ENCODE results near the gene LEMD1. TPM values are rescaled to one million over a fixed set of nuclear protein-coding genes. Genes with fewer than 3 reads are reported as not detected.
"Not testable (repeated sequence)": the region's sequence is repeated elsewhere in the genome, so short reads cannot be mapped to it uniquely, and the experiment has no call there.

The LEMD1 gene
- total RNA-seq, 1 experiment from 2014 or later: 16.7 TPM

DNA sequence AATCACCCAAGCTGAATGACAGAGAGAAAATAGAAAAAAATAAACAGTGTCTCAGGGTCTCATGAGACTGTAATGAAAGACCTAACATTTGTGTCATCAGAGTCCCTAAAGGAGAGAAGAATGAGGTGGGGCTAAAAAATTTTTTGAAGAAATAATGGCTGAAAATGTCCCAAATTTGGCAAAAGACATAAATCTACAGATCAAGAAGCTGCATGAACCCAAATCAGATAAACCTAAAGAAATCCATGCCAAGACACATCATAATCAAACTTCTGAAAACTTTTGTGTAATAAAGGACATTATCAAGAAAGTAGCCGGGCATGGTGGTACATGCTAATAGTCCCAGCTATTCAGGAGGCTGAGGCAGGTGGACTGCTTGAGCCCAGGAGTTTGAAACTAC, 29.2 kb downstream of the LEMD1 start:
- Histone ChIP-seq H3K79me2 (ENCODE audit: low read depth) (no peaks in the 10 kb centered on the region), H3K27me3 (ENCODE audit: insufficient read depth, low read depth) (no peaks in the 10 kb centered on the region), H3K9me2 (ENCODE audit: insufficient read depth) (no peaks in the 10 kb centered on the region), H3K27ac (no peak overlapping the region), H2AFZ (no peak overlapping the region), H3K9me3 (ENCODE audit: insufficient read depth, low read depth) (no peaks in the 10 kb centered on the region), H3K4me1 (replicated peaks; ENCODE audit: insufficient read depth) (no peaks in the 10 kb centered on the region), H4K20me1 (ENCODE audit: insufficient read depth) (no peaks in the 10 kb centered on the region), H3K4me2 (no peak overlapping the region), H3F3A (ENCODE audit: insufficient read depth, low read depth) (no peaks in the 10 kb centered on the region), H3K4me3 (no peak overlapping the region), H3K36me3 (ENCODE audit: low read depth) (no peaks in the 10 kb centered on the region)
- ChIA-PET POLR2A (ENCODE audit: unreplicated experiment) (no interaction called here), CTCF (interaction anchor here (0.8 kb wide), 1 partner anchor 131 kb away, joined by 4 read pairs; no protein-coding TSS in a partner anchor)
- TF ChIP-seq EZH2 (IDR thresholded peaks at IDR 0.05; ENCODE audit: low read depth): no peak
- TF ChIP-seq, protein P1, sequence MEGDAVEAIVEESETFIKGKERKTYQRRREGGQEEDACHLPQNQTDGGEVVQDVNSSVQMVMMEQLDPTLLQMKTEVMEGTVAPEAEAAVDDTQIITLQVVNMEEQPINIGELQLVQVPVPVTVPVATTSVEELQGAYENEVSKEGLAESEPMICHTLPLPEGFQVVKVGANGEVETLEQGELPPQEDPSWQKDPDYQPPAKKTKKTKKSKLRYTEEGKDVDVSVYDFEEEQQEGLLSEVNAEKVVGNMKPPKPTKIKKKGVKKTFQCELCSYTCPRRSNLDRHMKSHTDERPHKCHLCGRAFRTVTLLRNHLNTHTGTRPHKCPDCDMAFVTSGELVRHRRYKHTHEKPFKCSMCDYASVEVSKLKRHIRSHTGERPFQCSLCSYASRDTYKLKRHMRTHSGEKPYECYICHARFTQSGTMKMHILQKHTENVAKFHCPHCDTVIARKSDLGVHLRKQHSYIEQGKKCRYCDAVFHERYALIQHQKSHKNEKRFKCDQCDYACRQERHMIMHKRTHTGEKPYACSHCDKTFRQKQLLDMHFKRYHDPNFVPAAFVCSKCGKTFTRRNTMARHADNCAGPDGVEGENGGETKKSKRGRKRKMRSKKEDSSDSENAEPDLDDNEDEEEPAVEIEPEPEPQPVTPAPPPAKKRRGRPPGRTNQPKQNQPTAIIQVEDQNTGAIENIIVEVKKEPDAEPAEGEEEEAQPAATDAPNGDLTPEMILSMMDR (conservative IDR thresholded peaks at IDR 0.05): no peak
- BruUV-seq (replicated peaks): no TSS peak
- no peak for DNase-seq
- intact Hi-C loops (cut with micrococcal nuclease; ENCODE audit: unreplicated experiment): no loop called here

DNA sequence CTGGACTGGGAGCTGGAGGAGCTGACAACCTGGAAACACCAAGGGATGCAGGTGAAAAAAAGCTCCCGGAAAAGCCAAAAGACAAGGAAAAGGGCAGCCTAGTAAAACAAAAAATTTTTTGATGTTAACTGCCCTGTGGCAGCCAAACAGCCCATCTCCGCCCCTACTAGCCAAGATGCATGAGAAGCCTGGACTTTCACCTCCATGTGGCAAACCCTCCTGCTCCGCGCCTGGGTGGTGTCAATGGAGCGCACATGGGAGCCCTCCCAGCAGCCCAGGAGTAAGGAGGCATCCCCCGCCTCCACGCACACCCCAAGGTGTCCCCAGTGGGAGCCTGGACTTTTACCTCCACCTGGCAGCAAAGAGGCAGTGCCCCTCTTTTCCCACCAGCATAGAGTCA, 30.5 kb downstream of the LEMD1 start:
- no peaks in the 10 kb centered on the region for H3K36me3 ChIP-seq (ENCODE audit: low read depth)
- H3K4me3 ChIP-seq: no peak overlapping the region
- intact Hi-C loops (cut with micrococcal nuclease; ENCODE audit: unreplicated experiment): no loop called here
- no TSS peak for BruUV-seq (replicated peaks)
- TF ChIP-seq, protein P1 (conservative IDR thresholded peaks at IDR 0.05): no peak
- no peak for TF ChIP-seq EZH2 (IDR thresholded peaks at IDR 0.05; ENCODE audit: low read depth)
- no peak for DNase-seq
- no peak overlapping the region for H3K27ac ChIP-seq
- H4K20me1 ChIP-seq (ENCODE audit: insufficient read depth): no peaks in the 10 kb centered on the region
- no peak overlapping the region for H2AFZ ChIP-seq
- no peaks in the 10 kb centered on the region for H3K27me3 ChIP-seq (ENCODE audit: insufficient read depth, low read depth)
- ChIA-PET CTCF (interaction anchor here (0.6 kb wide), 1 partner anchor 37 kb away, joined by 3 read pairs; no protein-coding TSS in a partner anchor), POLR2A (ENCODE audit: unreplicated experiment) (no interaction called here)
- H3K9me3 ChIP-seq (ENCODE audit: insufficient read depth, low read depth): no peaks in the 10 kb centered on the region
- H3K4me2 ChIP-seq: no peak overlapping the region
- no peaks in the 10 kb centered on the region for H3F3A ChIP-seq (ENCODE audit: insufficient read depth, low read depth)
- no peaks in the 10 kb centered on the region for H3K9me2 ChIP-seq (ENCODE audit: insufficient read depth)
- no peaks in the 10 kb centered on the region for H3K79me2 ChIP-seq (ENCODE audit: low read depth)
- H3K4me1 ChIP-seq (replicated peaks; ENCODE audit: insufficient read depth): no peaks in the 10 kb centered on the region

DNA sequence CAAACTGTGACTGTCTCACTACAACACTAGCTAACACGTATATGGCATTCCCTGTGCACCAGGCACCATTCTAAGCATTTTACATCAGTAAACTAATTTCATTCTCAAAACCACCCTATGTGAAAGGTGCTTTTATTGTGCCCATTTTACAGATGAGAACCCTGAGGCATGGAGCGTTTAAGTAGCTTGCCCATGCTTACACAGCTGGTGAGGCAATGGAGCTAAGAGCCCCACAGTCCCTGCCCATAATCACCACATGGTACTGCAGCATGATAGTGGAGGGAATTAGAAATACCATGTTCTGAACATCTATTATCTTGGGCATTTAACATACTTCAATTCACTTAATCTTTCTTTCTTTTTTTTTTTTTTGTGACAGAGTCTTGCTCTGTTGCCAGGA, 34.0 kb downstream of the LEMD1 start:
- intact Hi-C loops (cut with micrococcal nuclease; ENCODE audit: unreplicated experiment): no loop called here
- DNase-seq: no peak
- CTCF ChIA-PET: interaction anchor here (0.7 kb wide), 1 partner anchor 244 kb away, joined by 3 read pairs; no protein-coding TSS in a partner anchor
- no TSS peak for BruUV-seq (replicated peaks)
- H2AFZ ChIP-seq: no peak overlapping the region
- H3K4me2 ChIP-seq: no peak overlapping the region
- H3K9me2 ChIP-seq (ENCODE audit: insufficient read depth): no peaks in the 10 kb centered on the region
- no peak overlapping the region for H3K27ac ChIP-seq
- no peaks in the 10 kb centered on the region for H3K36me3 ChIP-seq (ENCODE audit: low read depth)
- no peaks in the 10 kb centered on the region for H4K20me1 ChIP-seq (ENCODE audit: insufficient read depth)
- POLR2A ChIA-PET (ENCODE audit: unreplicated experiment): no interaction called here
- no peaks in the 10 kb centered on the region for H3K9me3 ChIP-seq (ENCODE audit: insufficient read depth, low read depth)
- H3F3A ChIP-seq (ENCODE audit: insufficient read depth, low read depth): no peaks in the 10 kb centered on the region
- no peaks in the 10 kb centered on the region for H3K79me2 ChIP-seq (ENCODE audit: low read depth)
- H3K27me3 ChIP-seq (ENCODE audit: insufficient read depth, low read depth): no peaks in the 10 kb centered on the region
- TF ChIP-seq EZH2 (IDR thresholded peaks at IDR 0.05; ENCODE audit: low read depth): no peak
- TF ChIP-seq, protein P1 (conservative IDR thresholded peaks at IDR 0.05): no peak
- H3K4me3 ChIP-seq: no peak overlapping the region
- no peaks in the 10 kb centered on the region for H3K4me1 ChIP-seq (replicated peaks; ENCODE audit: insufficient read depth)

DNA sequence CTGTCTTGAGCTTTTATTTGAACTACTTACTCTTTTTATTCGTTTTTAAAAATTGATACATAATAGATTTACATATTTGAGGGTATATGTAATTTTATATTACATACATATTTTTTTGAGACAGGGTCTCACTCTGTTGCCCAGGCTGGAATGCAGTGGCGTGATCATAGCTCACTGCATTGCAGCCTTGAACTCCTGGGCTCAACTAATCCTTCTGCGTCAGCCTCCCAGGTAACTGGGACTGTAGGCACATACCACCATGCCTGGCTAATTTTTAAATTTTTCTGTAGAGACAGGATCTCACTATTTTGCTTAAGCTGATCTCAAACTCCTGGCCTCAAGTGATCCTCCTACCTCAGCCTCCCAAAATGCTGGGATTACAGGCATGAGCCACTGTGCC, 38.9 kb downstream of the LEMD1 start:
- BruUV-seq (replicated peaks); H3K36me3 ChIP-seq (ENCODE audit: low read depth); CTCF ChIA-PET; H3K27ac ChIP-seq; H4K20me1 ChIP-seq (ENCODE audit: insufficient read depth); H3K4me1 ChIP-seq (replicated peaks; ENCODE audit: insufficient read depth); intact Hi-C loops (cut with micrococcal nuclease; ENCODE audit: unreplicated experiment); H3F3A ChIP-seq (ENCODE audit: insufficient read depth, low read depth); H3K27me3 ChIP-seq (ENCODE audit: insufficient read depth, low read depth); H2AFZ ChIP-seq; H3K79me2 ChIP-seq (ENCODE audit: low read depth); H3K9me2 ChIP-seq (ENCODE audit: insufficient read depth); H3K4me2 ChIP-seq; H3K9me3 ChIP-seq (ENCODE audit: insufficient read depth, low read depth); DNase-seq; H3K4me3 ChIP-seq: not testable (repeated sequence)
- POLR2A ChIA-PET (ENCODE audit: unreplicated experiment): interaction anchor here (0.6 kb wide), 1 partner anchor 30 kb away, joined by 4 read pairs; no protein-coding TSS in a partner anchor

Data from PC-9 (cell line).